ENCODE results near the gene INO80B. TPM values are rescaled to one million over a fixed set of nuclear protein-coding genes. Genes with fewer than 3 reads are reported as not detected.

Gene INO80B
- total and polyA plus RNA-seq, 2 of the 8 experiments (the other 6 are each of a cell fraction or from before 2014, with no cell fraction given) = 3.9 to 18.5 TPM

- Histone ChIP-seq H2BK20ac (ENCODE audit: low read length) (no peak overlapping the region), H3K18ac (ENCODE audit: extremely low read depth, low read length) (no peak overlapping the region), H2BK15ac (ENCODE audit: low read length) (no peak overlapping the region), H3K79me2 (ENCODE audit: control insufficient read depth in 1 of 2, insufficient read depth in 2 of 2, low read length in 2 of 2) (no peaks in the 10 kb centered on the region), H2BK12ac (ENCODE audit: low read depth, low read length) (no peak overlapping the region), H2AFZ (ENCODE audit: low read length) (no peak overlapping the region), H3K56ac (replicated peaks; ENCODE audit: insufficient read length, low read depth, low read length) (no peak overlapping the region), H3K27me3 (replicated peaks in 1 of 4; ENCODE audit: control insufficient read depth in 3 of 4, extremely low read depth in 1 of 4, insufficient read depth in 3 of 4, low read length in 3 of 4) (peaks cover 24 to 37% (median 36%) of the 10 kb centered on the region in 4 experiments), H3K4me2 (ENCODE audit: insufficient read depth in 1 of 2, low read depth in 2 of 2, low read length in 2 of 2) (no peak overlapping the region), H3K27ac (ENCODE audit: low read depth, low read length) (no peak overlapping the region), H3K9me3 (ENCODE audit: insufficient read depth in 2 of 2, low read depth in 1 of 2, low read length in 1 of 2) (no peaks in the 10 kb centered on the region), H4K20me1 (replicated peaks in 1 of 2; ENCODE audit: control insufficient read depth in 1 of 2, insufficient read depth in 2 of 2, low read length in 2 of 2) (peaks cover 2 to 9% of the 10 kb centered on the region in 2 experiments), H3K36me3 (ENCODE audit: control insufficient read depth in 2 of 4, insufficient read depth in 4 of 4, low read length in 3 of 4) (peaks cover 7 to 22% (median 18%) of the 10 kb centered on the region in 4 experiments), H3K14ac (ENCODE audit: insufficient read length) (no peak overlapping the region), H4K8ac (ENCODE audit: extremely low read depth, insufficient read depth, low read length) (no peak overlapping the region), H3K4me3 (ENCODE audit: extremely low read depth in 1 of 4, insufficient read depth in 2 of 4, low read depth in 3 of 4, low read length in 4 of 4) (no peak overlapping the region), H3K9ac (replicated peaks in 1 of 4; ENCODE audit: extremely low read depth in 1 of 4, low read depth in 3 of 4, low read length in 3 of 4) (no peak overlapping the region), H4K5ac (ENCODE audit: insufficient read length, low read depth, low read length) (no peak overlapping the region), H2BK5ac (ENCODE audit: low read depth, low read length) (no peak overlapping the region), H3K4me1 (replicated peaks in 1 of 4; ENCODE audit: control insufficient read depth in 3 of 4, insufficient read depth in 4 of 4, low read length in 3 of 4) (peaks cover 0 to 10% (median 6%) of the 10 kb centered on the region in 4 experiments; a peak in 5 of 7 replicates), H4K91ac (replicated peaks; ENCODE audit: insufficient read length, low read length) (no peak overlapping the region), H3K23ac (ENCODE audit: insufficient read length) (no peak overlapping the region), H2AK5ac (ENCODE audit: low read depth, low read length) (no peak overlapping the region), H3K23me2 (ENCODE audit: low read depth, low read length) (peaks cover 10% of the 10 kb centered on the region; the same call in 1 of the 2 replicates), H3K4ac (replicated peaks; ENCODE audit: insufficient read length, low read depth, low read length) (no peak overlapping the region), H3K79me1 (ENCODE audit: low read depth, low read length) (no peaks in the 10 kb centered on the region), H2BK120ac (replicated peaks; ENCODE audit: low read depth, low read length) (no peak overlapping the region)
- DNase-seq (ENCODE audit: low read depth in 1 of 2, low spot score in 2 of 2) = no peak
- POLR2A ChIA-PET (ENCODE audit: partially characterized antibody) = interaction anchor here (0.8 to 4.6 kb wide), 6 partner anchors 10 to 53 kb away, joined by 3 to 17 read pairs (median 4); partner anchors contain the start of genes CCDC142, PCGF1 and TTC31
- TF ChIP-seq CTBP2 (IDR thresholded peaks at IDR 0.05; ENCODE audit: borderline replicate concordance, insufficient read depth, insufficient read length, low read length) (no peak), SP4 (IDR thresholded peaks at IDR 0.05; ENCODE audit: low read length) (no peak), KDM4A (IDR thresholded peaks at IDR 0.05; ENCODE audit: low read depth, low read length, severe bottlenecking) (no peak), EZH2 (IDR thresholded peaks at IDR 0.05; ENCODE audit: low read depth, low read length, severe bottlenecking) (no peak), CTCF (IDR thresholded peaks at IDR 0.05; ENCODE audit: control extremely low read depth in 1 of 3, insufficient read depth in 1 of 3, low read depth in 1 of 3, low read length in 3 of 3) (no peak), USF2 (IDR thresholded peaks at IDR 0.05; ENCODE audit: low read length) (no peak)
- WGBS, 2 experiments (ENCODE audit: extremely low coverage in 1 of 2, insufficient coverage in 1 of 2, insufficient read length in 1 of 2, insufficient replicate concordance in 2 of 2, low coverage in 1 of 2, low lambda C conversion rate in 2 of 2, missing lambda C conversion rate in 1 of 2) = 85% methylated on average over 3 of the region's 3 CpGs; no CpG with 5 or more reads in 1 of the 2 experiments
- FAIRE-seq = no peak
- CTCF ChIA-PET (ENCODE audit: partially characterized antibody) = interaction anchor here (0.7 to 6.9 kb wide), 9 partner anchors 10 to 342 kb away, joined by 3 to 37 read pairs (median 3); partner anchors contain the start of genes CCDC142 and TTC31
These were observed 38.7 kb downstream of the INO80B start for GRCh38 chr2:74493546-74493945.
